Measurements from ENCODE around the gene AAMP. TPM values are rescaled to one million over a fixed set of nuclear protein-coding genes. Genes with fewer than 3 reads are reported as not detected.
A peak's percentile ranks its signal among the peaks of the same experiment; 100 is the strongest.
"Not testable (repeated sequence)": the region's sequence is repeated elsewhere in the genome, so short reads cannot be mapped to it uniquely, and the experiment has no call there.

AAMP gene
- total RNA-seq, 1 donor from 2014 or later = 102 TPM

DNA sequence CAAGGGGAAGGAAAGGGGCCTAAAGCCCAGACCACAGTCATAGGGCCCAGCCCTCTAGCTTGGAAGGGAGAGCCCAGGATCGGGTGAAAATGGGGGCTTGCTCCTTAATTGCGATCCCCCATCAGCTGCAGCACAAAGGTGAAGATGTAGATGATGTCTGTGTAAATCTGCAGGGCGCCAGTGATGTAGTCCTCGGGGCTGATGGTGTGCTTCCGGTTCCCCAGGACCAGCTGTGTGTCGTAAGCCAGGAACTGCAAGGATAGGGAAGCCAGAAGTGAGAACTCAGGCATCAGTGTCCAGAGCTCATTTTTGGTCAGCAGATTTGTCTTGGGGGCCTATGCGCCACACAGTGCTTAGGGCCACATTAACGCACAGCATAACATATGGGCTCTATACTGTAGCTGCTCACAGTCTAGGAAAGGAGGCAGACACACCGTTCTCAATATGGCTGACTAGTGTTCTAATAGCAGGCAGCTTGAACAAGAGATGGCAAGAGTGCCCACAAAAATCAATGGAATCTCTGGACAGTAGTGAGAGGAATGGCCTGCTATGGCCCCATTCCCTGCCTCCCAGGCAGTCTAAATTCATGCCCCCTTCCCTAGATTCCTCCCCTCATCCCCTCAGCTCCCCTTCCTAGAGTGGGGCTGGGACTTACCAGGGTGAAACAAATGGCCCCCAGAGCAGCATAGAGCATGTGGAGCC is 5.6 kb upstream of the AAMP start:
- DNase-seq = no peak

- no peak for DNase-seq
Observed at GRCh38 chr2:218274586-218274985, 4.6 kb upstream of the AAMP start.

DNA sequence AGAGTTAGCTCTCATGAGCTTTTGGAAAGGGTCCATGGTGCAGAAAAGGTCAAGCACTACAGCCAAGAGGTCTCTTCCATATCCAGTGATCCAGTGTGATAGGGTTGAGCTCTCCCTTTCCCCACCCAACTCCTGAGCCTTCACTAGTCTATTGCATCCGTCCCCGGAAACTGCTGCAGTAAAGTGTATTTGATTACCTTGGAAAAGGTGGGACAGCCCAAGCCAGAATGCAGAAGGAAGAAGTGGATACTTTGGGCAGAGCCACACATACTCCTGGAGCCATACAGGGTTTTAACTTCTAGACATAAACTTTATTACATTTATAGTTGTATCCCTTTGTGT is 3.9 kb upstream of the AAMP start:
- DNase-seq = no peak

DNA sequence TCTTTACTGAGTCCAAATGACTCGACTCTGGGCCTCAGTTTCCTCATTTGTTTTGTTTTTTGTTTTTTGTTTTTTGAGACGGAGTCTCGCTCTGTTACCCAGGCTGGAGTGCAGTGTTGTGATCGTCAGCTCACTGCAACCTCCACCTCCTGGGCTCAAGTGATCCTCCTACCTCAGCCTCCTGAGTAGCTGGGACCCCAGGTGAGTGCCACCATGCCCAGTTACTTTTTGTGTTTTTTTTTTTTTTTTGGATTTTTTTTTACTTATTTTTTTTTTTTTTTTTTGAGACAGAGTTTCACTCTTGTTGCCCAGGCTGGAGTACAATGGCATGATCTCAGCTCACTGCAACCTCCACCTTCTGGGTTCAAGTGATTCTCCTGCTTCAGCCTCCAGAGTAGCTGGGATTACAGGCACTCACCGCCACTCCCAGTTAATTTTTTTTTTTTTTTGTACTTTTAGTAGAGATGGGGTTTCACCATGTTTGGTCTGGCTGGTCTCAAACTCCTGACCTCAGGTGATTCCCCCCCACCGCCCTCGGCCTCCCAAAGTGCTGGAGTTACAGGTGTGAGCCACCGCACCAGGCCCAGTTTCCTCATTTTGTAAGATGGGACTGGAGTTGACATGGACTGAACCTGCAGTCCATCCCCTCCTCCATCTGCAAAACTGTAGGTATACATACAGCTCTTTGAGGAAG is 3.4 kb upstream of the AAMP start:
- not testable (repeated sequence) for DNase-seq

- DNase-seq = peak; percentile 81
Observed at GRCh38 chr2:218272531-218273212, 2.7 kb upstream of the AAMP start.

DNA sequence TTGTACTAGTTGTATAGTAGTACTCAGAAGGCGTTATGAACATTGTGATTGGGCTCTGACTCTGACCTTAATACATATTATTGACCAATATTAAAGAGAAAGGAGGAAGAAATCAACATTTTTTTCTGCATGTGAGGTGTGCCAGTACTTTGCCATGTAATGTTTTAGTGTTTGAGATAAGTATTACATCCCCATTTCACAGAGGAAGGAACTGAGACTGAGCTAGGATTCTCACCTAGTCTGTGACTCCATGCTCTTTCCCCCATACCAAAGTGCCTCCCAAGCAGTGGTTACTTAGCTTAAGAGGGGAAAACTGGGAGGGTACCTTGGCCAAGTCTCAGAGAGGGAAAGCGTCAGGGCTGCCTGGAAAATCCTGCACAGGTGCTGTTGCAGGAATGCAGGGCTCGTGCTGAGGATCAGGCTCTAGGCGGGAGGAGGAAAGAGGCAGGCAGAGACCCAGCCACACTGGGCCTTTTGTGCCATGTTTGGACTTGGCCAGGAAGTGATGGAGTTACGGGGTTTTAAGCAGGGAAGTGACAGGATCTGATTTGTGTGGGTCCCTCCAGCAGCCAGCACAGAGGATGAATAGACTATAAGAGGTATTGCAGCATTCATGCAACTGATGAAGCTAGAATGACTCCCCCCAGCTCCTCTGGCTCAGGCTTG is 2.1 kb upstream of the AAMP start:
- no peak for DNase-seq

DNA sequence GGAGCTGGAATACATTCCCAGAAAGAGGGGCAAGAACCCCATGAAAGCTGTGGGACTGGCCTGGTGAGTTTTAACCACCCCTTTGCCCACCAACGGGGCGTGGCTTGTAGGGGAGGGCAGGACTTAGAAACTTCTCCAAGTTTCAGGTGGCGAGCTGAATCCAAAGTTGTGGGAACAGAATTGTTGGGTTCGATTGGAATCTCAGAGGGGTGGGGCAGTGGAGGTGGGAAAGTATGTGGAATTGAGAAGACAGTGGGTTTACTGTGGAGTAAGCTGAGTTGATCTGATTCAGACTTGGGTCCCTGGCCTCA is 1.5 kb upstream of the AAMP start:
- DNase-seq = no peak

- no peak for DNase-seq
Observed at GRCh38 chr2:218270721-218271486, 967 bp upstream of the AAMP start.

- no peak for DNase-seq
Observed at GRCh38 chr2:218267259-218267658, 2.7 kb downstream of the AAMP start.

- DNase-seq = no peak
Observed at GRCh38 chr2:218266316-218266979, 3.5 kb downstream of the AAMP start.

GRCh38 chr2:218265626-218266025 is 4.3 kb downstream of the AAMP start:
- DNase-seq = no peak

GRCh38 chr2:218264773-218265561 is 5.0 kb downstream of the AAMP start:
- no peak for DNase-seq

- DNase-seq = no peak
Observed at GRCh38 chr2:218263817-218264641, 5.9 kb downstream of the AAMP start.

- DNase-seq = no peak
Observed at GRCh38 chr2:218262631-218263586, 7.0 kb downstream of the AAMP start.

DNA sequence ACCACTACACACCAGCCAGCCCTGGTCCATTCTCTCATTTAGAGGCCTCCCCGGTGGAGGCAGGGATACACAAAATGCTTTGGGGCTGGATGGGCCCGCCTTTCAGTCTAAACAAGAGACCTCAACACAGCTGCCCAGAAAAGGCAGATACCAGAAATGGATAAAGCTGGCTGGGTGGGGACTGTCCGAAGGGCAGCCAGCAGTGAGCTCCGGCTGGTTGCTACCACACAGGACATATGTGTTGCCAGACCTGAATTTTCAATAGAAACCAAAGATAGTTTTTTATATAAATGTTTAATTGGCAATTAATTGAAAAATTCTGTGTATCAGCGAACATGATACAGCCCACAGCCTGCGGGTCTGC is 7.7 kb downstream of the AAMP start:
- DNase-seq = no peak

DNA sequence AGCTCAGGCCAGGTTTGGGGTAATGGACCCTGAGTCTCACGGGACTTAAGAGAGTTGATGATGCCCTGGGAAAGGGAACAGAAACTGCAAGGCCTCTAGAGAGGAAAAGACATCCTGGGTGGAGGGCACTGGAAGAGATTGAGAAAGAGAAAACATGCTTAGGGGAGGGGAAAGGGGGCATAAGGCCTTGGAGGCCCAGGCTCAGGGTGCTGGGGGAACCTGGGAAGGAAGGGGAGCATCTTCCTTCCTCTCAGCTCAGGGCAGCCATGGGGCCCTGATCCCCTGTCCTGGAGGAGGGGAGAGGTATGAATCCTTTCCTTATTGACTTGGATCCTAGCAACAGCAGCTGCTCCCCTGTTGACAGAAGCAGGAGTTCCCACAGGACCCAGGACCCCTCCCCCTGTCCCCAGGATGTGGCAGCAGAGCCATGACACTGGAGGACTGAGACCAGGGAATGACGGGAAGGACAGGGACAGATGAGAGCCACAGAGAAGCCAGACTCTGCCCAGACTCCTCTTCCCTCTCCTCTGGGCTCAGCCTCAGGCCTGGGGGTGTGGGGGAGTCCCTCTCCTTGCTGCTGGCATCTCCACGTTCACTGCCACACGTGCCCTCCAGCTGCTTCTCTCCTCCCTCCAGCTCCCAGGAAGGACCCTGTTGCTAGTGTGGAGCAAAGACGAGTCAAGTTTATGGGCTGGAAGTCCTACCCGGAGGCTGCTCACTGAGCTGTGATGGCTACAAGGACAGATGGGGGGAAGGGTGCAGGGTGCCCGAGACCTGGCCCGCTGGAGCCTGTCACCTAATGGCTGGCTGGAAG is 8.3 kb downstream of the AAMP start:
- no peak for DNase-seq

DNA sequence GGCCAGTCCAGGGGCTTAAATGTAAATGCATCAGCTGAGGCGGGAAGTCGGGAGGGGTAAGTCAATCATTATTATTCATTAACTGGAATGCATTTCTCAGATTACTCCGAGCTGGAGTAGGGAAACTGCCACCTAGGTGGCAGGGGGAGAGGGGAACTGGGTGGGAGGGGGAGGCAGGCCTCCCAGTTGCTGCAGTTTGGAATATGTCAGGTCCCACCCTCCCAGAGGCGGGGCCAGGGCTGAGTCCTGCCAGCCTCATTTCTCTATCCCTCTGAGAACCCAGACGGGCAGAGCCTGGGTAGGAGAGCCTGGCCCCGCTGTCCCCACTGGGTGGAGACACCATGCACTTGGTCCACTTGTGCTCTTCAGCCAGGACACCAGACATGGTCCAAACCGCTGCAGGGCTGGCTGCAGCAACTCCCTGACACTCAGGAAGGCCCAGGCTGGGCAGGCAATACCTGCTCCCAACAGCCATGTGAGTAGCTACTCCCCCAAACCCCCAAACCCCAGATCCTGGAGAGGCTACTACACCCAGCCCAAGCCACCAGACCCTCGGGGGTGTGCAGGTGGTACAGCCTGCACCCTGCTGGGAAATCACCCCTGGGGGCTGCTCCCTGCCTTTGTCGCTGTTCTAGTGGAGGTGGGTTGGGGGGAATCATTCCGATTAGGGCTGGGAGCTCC is 9.1 kb downstream of the AAMP start, which contains the start of gene GPBAR1:
GPBAR1 (plus strand) TSS at position 274 of the 681 bp plus-strand sequence. CDS start 1,710 bp downstream, outside the sequence.
- DNase-seq = no peak
